GM18867 (cell line): ENCODE data around the gene BRD3OS.
"Not testable (repeated sequence)": the region's sequence is repeated elsewhere in the genome, so short reads cannot be mapped to it uniquely, and the experiment has no call there.

Experiments
- ATAC-seq: cut with Tn5 transposase; IDR thresholded peaks from one replicate; pipeline ENCODE4 v1.9.1; 2021; ENCODE audit warnings: mild to moderate bottlenecking, moderate library complexity; ENCODE audit not compliant: unreplicated experiment

BRD3OS gene

GRCh38 chr9:134061688-134062371 lies 36.5 kb downstream of the BRD3OS start:
- no peak for ATAC-seq

DNA sequence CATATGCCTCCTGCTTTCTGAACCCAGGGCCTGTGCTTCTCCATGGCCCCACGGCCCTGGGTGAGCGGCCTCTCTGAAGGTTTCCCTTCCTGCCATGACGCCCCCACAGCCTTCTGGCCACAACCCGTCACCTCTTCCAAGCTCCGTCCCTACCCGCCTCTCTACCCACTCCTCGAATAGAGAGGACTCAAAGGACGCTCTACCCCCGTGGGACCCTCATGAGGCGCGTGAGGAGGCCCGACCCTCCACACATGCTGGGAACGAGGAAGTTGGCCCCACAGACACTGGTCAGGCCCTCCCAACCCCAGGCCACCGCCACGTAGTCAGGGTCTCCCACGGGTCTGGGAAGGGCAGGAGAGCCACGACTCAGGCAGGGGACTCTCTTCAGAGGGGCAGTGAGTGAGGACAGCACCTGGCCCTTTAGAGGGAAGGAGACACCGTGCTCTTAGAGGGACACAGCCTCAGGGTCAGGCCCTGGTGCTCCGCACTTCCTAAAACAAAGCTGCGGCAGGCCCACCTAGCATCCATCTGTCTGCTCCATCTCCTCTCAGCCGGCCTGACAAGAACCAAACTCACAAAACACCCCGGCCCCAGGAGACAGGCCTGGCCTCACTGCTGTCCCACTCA lies 37.3 kb downstream of the BRD3OS start:
- ATAC-seq, result no peak

GRCh38 chr9:134063088-134063570 lies 37.8 kb downstream of the BRD3OS start:
- no peak for ATAC-seq

DNA sequence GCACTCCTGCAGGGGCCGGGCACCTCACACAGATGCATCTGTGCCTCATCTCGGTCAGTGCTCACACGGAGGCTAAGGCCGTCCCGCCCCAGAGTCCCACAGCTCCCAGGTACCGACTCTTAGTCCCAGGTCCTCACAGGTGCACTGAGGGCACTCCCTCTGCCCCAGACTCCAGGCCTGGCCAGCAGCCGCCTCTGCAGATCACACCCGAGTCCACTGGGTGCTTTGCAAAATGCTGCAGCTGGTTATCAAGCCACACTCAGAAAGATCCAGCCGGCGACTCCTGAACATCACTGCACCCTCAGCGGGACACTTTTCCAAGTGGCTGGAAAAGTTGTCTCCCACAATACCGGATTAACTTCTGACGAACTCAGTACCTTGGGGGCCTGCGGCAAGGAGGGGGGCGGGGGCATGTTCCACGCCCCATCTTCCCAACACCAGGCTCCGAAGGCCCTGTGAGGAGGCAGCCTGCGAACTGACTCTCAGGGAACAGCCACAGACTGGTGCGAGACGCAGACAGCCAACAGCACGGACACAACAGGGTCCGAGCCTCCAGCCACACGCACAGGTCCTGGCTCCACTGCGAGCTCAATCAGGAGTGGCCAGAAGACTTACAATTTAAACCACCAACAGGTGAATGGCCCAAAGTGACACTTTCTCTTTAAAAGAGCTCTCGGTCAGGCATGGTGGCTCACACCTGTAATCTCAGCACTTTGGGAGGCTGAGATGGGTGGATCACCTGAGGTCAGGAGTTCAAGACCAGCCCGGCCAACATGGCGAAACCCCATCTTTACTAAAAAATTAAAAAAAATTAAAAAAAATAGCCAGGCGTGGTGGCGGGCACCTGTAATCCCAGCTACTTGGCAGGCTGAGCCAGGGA lies 38.5 kb downstream of the BRD3OS start:
- no peak for ATAC-seq

GRCh38 chr9:134064711-134065110 lies 39.4 kb downstream of the BRD3OS start:
- no peak for ATAC-seq

- no peak for ATAC-seq
Measured at GRCh38 chr9:134065612-134066419, 40.5 kb downstream of the BRD3OS start.

- no peak for ATAC-seq
Measured at GRCh38 chr9:134066526-134066912, 41.2 kb downstream of the BRD3OS start.

DNA sequence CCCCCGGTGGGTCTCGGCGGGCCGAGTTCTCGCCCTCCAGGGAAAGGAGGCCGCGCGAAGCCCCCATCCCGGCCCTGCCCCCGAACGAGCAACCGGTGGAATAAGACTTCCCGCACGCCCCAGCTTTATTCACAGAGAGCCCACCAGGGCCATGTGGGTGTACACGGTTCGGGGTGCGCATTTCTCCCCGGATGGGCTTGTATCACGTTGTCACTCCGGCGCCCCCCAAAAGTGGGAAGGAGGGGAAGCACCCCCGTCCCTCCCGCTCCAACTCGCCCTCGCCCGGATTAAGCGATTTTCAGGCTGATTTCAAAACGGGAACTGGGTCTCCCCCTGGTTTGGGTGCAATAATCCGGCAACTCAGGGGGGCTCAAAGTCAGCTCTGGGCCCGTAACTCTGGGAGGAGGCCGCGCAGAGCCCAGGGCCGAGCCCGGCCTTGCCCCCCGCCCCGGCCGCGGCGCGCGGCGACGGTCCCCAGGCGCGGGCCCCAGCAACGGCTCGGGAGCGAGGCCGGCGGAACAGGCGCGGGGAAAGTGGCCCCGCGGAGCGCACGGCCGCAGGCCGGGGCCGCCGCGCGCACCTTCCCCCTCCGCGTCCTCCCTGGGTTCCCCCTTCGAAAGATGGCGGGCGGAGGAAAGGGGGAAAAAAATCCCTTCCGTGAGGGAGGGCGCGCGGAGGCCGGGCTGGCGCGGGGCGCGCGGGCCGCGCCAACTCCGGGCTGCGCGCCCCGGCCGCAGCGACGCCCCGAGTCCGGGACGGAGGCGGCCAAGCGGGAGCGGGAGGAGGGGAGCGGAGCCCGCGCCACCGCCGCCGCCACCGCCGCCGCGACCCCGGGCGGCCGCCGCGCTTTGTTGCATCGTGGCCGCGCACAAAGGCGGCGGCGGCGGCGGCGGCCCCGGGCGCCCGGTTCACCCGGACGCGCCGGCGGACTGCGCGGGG lies 41.9 kb downstream of the BRD3OS start:
- ATAC-seq, result peak; percentile 6

- ATAC-seq, result peak; percentile 75
Measured at GRCh38 chr9:134067904-134068743, 42.8 kb downstream of the BRD3OS start, which contains the start of gene BRD3. Gene BRD3, minus strand, starts transcription at chr9:134068026. Its CDS starts 14,549 bp downstream, at chr9:134053477.

DNA sequence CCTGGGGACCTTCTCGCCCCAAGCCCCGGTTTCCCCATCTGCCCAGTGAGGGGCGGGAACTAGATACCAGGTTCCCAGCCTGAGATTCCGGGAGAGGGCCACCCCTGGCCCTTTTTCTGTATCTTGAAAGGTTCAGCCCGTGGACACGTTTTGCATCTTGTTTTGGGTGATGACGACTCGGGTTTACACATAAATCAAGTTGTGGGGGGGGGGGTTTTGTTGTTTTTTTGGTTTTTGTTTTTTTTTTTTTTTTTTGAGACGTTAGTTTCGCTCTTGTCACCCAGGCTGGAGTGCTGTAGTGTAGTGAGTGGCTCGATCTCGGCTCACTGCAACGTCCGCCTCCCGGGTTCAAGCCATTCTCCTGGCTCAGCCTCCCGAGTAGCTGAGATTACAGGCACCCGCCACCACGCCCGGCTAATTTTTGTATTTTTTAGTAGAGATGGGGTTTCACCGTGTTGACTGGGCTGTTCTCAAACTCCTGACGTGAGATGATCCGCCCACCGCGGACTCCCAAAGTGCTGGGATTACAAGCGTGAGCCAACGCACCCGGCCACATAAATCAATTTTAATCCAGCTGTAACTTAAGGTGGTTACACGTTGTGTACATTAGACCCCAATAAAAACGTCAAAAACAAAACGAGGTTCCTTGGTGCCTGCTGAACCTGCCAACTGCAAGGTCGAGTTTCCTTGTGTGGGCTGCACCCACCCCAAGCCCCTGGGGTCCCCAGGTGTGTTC lies 43.6 kb downstream of the BRD3OS start:
- no peak for ATAC-seq

DNA sequence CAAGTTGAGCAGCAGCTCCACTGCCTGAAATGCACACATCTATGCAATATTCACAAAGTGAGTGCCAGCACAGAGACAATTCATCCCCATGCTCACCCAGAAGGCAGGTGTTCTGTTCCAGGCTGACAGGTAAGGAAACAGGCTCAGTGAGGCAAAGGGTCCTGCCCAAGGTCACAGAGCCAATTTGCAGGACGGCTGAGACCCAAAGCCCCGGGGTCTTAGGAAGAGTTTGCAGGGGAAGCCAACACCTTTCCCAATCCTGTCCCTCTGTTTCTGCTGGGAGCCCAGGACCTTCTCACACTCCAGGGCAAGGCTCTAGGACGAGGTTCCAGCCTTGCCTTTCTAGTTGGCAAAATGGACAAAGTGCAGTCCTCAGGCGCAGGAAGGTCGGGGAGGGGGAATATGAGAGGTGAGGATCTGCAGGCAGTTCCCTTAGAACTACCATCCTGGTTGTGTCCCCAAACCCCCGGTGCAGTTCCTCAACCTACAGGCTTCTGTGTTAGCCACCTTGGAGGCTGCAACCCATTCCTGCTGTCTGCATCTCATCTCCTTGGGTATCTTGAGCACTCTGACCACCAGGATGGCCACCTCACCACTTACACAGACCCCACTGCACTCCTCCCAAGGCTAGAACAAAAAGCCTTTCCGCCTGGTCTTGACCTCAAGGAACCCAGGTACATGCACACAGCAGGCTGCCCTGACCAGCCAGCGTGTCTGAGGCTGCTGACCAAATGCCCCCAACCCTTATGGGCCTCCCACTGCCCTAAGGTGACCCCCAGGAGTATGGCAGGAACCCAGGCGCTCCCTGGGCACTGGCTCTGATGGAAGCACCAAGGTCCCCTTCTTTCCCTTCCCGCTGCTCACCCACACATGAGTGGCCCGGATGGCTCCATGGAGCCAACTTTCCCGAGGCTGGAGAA lies 44.5 kb downstream of the BRD3OS start:
- ATAC-seq, result no peak

- ATAC-seq, result no peak
Measured at GRCh38 chr9:134071149-134071548, 45.9 kb downstream of the BRD3OS start.

- ATAC-seq, result not testable (repeated sequence)
Measured at GRCh38 chr9:134072683-134073082, 47.4 kb downstream of the BRD3OS start.

DNA sequence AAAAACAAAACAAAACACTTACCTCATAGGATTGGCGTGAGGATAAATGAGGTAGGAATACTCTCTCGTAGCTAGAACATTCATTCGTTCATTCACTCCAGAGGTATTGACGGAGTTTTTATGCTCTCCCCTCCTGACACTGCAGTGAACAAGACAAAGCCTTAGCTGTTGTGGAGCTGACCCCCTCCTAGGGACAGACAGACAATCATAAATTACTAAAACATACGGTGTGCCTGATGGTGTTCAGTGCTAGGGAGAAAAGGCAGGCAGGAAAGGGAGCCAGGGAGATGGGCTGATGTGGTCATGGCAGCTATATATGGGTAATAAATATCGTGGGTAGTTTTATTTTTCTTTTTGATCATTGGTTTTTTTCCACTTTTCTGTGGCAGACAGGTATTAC lies 48.2 kb downstream of the BRD3OS start:
- ATAC-seq, result no peak

DNA sequence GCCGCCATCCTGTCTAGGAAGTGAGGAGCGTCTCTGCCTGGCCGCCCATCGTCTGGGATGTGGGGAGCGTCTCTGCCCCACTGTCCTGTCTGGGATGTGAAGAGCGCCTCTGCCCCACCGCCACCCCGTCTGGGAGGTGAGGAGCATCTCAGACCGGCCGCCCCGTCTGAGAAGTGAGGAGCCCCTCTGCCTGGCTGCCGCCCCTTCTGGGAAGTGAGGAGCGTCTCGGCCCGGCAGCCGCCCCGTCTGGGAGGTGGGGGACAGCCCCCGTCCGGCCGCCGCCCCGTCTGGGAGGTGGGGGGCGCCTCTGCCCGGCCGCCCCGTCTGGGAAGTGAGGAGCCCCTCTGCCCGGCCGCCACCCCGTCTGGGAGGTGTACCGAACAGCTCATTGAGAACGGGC lies 50.4 kb downstream of the BRD3OS start:
- not testable (repeated sequence) for ATAC-seq

GRCh38 chr9:134076644-134077043 lies 51.4 kb downstream of the BRD3OS start:
- ATAC-seq, result no peak
